Inferior parietal cortex (tissue), 1 donor: ENCODE results near the gene BAG3.

Experiments used
- DNase-seq: peaks from one replicate; pipeline ENCODE4 v3.0.0-alpha.2; 2016; ENCODE audit errors: extremely low spot score

BAG3 gene

DNA sequence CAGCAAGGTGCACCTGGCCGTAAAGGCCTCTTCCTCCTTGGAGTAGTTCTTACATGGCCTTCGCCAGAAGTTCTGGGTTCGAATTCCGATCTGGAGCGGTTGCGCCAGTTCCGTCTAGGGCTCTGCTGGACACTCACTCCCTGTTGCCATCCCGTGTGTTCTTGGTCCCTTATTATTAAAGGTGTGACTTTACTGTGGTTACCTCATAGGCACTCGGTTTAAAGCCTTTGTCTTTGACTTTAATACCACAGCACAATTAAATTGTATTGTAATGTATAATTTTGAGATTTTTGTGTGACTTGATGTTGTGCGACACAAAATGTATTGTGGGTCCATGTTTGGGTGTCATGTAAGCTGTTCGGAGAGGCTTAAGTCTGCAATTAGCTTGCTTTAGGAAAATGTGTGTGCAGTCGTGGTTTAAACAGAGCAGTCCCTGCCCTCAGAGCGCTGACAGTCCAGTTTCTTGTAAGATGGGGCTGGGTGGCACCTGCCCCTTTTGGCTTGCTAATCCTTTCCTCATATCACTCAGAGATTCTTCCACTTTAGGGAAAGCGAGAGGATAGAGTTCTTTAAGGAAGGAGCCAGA lies 75.6 kb downstream of the BAG3 start:
- no peak for DNase-seq
